Subcutaneous adipose tissue (tissue), 4 donors: ENCODE results near the gene MDH1B. TPM values are rescaled to one million over a fixed set of nuclear protein-coding genes. Genes with fewer than 3 reads are reported as not detected.

Source experiments
- total RNA-seq, 4 donors: library from RNA; depleted of rRNA; stranded (reverse); fragments of >200 nt; gene quantifications; one replicate each; pipeline ENCODE4 v1.1.0, GENCODE V29; 2016
- TF ChIP-seq, protein P1 (sequence below): fragments of 450-650 bp; IDR thresholded peaks from one replicate; pipeline ENCODE4 v1.5.1; 2016; ENCODE audit warnings: low read depth, mild to moderate bottlenecking, control low read depth, antibody characterized with exemption, moderate library complexity

MDH1B gene
- total RNA-seq, 4 donors from 2014 or later = 0.17 to 1.1 (median 0.51) TPM

DNA sequence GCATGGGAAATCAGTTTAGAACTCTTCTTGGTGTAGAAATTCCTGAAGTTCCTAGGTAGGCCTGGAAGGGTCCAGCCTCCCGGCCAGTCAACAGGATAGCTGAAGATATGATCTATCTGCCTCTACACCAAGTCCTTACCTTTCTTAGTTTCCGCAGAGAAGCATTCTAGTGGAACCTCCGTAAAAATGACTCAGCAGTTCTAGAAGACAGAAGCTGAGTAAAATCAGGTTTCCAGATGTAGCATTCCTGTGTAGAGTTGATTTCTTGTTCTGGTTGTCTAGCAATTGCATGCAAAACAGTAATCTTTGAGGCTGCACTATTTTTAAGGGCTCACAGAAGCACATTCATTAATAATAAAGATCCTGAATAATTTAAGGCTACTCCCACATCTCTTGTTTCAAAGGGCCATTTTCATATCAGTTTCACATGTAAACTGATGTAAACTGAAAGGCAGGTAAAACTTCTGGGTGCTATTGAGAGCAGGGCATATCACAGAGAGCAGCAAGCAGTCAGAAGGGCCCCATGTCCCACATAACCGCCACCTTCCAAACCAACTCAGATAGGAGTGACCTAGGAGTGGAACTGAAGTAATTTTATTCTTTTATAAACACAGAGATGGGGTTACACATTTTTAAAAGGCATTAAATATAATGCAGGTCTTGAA is 43.7 kb downstream of the MDH1B start:
- TF ChIP-seq, protein P1, sequence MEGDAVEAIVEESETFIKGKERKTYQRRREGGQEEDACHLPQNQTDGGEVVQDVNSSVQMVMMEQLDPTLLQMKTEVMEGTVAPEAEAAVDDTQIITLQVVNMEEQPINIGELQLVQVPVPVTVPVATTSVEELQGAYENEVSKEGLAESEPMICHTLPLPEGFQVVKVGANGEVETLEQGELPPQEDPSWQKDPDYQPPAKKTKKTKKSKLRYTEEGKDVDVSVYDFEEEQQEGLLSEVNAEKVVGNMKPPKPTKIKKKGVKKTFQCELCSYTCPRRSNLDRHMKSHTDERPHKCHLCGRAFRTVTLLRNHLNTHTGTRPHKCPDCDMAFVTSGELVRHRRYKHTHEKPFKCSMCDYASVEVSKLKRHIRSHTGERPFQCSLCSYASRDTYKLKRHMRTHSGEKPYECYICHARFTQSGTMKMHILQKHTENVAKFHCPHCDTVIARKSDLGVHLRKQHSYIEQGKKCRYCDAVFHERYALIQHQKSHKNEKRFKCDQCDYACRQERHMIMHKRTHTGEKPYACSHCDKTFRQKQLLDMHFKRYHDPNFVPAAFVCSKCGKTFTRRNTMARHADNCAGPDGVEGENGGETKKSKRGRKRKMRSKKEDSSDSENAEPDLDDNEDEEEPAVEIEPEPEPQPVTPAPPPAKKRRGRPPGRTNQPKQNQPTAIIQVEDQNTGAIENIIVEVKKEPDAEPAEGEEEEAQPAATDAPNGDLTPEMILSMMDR = no peak

GRCh38 chr2:206718296-206718695 is 46.8 kb downstream of the MDH1B start, which contains the start of gene DYTN:
DYTN (minus strand) TSS chr2:206718396; CDS start chr2:206718279, 117 bp downstream.
- TF ChIP-seq, protein P1 = no peak

DNA sequence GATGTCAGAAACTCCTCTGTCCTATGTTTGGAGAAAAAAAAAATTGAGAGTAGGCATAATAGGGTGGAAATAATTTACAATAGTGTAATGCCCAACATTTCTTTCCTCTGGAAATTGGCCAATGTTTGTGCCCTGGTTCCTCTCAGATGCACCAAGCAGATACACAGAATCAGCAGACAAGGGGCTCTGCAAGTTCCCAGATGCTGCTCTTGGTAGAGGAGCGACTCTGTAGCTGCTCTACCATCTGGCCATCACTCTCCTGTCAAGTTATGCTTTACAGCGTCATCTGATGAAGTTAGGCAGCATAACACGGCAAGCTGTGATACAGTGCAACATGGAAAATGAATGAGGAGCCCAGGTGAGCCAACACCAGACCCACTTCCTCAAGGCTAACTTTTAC is 48.5 kb downstream of the MDH1B start:
- TF ChIP-seq, protein P1 = no peak

DNA sequence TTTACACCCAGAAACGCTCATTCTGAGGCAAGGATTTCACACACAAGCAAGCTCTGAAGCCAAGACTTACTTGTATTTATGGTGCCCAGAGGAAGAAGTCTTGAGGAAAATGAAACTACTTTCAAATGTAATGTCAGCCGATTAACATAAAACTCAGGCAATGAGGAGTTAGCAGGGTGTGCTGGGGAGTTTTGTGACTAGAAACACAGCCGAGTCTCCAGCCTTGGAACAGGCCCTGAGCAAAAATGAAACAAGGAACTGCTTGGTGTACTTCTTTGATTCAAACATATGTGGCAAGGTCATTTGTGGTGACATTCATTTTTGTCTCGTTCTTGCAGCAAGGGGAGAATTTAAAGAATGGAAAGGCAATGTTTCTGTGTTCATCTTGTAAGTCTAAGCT is 51.4 kb downstream of the MDH1B start:
- TF ChIP-seq, protein P1 = no peak

DNA sequence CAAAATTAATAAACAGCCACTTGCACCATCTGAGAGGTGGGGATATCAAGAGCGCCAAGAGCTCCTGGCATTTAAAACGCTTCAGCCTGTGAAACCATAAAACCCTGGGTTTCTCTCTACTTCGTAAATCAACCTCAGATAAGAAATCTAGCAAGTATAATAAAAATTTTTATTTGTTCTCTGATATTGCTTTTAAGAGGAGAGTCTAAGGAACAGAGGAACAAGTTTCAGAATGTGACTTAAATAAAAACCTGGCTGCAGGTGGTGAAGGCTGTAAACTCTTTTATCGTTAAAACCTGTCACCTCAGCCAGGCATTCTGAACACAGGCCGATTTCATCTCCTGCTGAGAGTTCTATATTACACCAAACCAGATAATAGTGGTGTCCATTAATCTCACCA is 56.8 kb downstream of the MDH1B start:
- TF ChIP-seq, protein P1 = no peak

DNA sequence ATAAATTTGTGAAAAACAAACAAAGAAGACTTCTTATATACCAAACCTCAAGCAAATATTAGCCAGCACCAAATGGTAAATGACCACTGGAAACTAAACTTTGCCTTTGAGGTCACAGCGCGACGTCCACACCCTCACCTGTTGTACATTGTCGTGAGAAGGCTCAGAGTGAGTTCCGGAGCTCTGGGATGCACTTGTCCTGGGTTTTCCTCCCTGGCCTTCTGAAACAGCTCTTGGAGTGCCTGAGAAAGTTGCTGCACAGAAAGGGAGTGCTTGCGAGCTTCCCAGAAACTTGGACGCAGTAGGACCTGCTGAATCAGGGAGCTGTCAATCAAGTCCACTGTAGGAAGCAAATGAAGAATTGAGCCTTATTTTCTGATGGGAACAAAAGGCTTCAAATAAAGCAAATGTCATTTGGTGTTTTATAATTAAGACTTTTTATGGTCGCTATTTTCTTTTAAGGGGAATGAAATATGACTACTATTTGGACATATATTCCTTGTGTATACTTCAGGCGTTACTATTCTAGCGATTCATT is 57.9 kb downstream of the MDH1B start:
- TF ChIP-seq, protein P1 = no peak

DNA sequence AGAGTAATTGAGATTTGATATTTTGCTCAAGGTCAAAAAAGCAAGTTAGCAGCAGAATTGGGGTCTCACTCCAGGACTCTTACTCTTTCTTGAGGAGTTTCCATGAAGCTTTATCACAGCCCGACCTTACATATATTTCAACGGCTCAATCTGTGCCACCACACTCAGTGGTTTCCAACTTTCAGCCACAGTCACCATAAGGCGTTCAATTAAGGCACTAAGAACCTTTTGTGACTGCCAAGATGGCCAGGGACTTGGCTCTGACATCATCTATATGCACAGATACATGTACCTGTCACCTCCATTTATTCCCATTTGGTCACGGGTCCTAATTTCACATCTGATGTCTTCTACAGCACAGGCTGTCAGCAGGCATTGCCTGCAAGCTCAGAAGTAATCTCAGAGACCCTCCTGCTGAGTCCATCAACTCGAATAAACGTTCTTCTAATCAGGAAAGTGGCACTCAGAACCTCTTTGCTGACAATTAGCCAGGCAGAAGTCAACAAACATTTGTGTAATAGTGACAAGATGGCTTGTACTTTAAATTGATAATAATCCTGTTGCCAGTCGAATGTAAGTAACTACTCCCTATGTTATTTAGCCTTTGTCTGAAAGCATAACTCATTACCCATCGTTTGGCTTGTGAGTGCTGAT is 63.0 kb downstream of the MDH1B start:
- TF ChIP-seq, protein P1 = no peak
